ENCODE data around the gene KCNV2.

DNA sequence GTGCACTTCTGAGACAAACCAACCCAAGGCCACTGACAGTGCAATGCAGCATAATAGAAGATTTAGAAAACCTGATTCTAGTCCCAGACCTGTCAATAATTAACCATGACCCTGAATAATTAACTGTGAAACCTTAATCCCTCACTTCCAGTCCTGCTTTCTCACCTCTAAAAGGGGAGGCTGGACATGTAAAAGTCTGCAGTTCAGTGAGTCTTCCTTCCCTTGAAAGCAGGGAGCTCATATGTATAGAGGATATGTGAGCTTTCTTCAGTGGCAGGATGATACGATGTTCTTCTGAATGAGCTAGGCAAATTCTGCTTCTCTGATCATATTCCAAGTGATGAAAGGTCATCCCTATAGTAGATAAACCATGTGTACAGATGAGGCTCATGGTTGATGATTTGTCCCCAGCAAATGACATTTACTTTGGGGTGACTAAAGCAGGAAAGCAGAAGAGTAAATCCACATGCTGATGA is 2.9 kb downstream of the KCNV2 start:
- TF ChIP-seq RAD21 (IDR thresholded peaks at IDR 0.05; ENCODE audit: low read depth) (no peak), YY1 (IDR thresholded peaks at IDR 0.05; ENCODE audit: low read depth) (no peak), EP300 (IDR thresholded peaks at IDR 0.05; ENCODE audit: borderline replicate concordance) (no peak), EGR1 (IDR thresholded peaks at IDR 0.05) (no peak), NFIC (IDR thresholded peaks at IDR 0.05) (no peak), CREB1 (IDR thresholded peaks at IDR 0.05; ENCODE audit: low read depth) (no peak), TEAD4 (IDR thresholded peaks at IDR 0.05) (no peak), TCF12 (IDR thresholded peaks at IDR 0.05; ENCODE audit: low read depth) (no peak), TAF1 (IDR thresholded peaks at IDR 0.05; ENCODE audit: low read depth) (no peak)
- TF ChIP-seq, protein P1, sequence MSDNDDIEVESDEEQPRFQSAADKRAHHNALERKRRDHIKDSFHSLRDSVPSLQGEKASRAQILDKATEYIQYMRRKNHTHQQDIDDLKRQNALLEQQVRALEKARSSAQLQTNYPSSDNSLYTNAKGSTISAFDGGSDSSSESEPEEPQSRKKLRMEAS (IDR thresholded peaks at IDR 0.05): no peak
- TF ChIP-seq, protein P2, sequence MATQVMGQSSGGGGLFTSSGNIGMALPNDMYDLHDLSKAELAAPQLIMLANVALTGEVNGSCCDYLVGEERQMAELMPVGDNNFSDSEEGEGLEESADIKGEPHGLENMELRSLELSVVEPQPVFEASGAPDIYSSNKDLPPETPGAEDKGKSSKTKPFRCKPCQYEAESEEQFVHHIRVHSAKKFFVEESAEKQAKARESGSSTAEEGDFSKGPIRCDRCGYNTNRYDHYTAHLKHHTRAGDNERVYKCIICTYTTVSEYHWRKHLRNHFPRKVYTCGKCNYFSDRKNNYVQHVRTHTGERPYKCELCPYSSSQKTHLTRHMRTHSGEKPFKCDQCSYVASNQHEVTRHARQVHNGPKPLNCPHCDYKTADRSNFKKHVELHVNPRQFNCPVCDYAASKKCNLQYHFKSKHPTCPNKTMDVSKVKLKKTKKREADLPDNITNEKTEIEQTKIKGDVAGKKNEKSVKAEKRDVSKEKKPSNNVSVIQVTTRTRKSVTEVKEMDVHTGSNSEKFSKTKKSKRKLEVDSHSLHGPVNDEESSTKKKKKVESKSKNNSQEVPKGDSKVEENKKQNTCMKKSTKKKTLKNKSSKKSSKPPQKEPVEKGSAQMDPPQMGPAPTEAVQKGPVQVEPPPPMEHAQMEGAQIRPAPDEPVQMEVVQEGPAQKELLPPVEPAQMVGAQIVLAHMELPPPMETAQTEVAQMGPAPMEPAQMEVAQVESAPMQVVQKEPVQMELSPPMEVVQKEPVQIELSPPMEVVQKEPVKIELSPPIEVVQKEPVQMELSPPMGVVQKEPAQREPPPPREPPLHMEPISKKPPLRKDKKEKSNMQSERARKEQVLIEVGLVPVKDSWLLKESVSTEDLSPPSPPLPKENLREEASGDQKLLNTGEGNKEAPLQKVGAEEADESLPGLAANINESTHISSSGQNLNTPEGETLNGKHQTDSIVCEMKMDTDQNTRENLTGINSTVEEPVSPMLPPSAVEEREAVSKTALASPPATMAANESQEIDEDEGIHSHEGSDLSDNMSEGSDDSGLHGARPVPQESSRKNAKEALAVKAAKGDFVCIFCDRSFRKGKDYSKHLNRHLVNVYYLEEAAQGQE (IDR thresholded peaks at IDR 0.05; ENCODE audit: low read depth): no peak
- TF ChIP-seq, protein P3, sequence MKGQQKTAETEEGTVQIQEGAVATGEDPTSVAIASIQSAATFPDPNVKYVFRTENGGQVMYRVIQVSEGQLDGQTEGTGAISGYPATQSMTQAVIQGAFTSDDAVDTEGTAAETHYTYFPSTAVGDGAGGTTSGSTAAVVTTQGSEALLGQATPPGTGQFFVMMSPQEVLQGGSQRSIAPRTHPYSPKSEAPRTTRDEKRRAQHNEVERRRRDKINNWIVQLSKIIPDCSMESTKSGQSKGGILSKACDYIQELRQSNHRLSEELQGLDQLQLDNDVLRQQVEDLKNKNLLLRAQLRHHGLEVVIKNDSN (IDR thresholded peaks at IDR 0.05): no peak
